Measurements from ENCODE around the gene APBA1.
A peak's percentile ranks its signal among the peaks of the same experiment; 100 is the strongest.

Gene APBA1

GRCh38 chr9:69655065-69655464 lies 17.1 kb downstream of the APBA1 start:
- DNase-seq: no peak

DNA sequence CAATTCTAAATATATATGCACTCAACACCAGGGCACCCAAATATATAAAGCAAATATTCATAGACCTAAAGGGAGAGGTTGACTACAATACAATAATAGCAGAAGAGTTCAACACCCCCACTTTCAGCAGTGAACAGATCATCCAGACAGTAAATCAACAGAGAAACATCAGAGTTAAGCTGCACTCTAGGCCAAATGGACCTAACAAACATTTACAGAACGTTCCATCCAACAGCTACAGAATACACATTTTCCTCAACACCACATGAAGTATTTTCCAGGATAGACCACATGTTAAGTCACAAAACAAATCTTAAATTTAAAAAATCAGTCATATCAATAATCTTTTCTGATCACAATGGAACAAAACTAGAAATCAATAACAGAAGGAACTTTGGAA lies 18.9 kb downstream of the APBA1 start:
- no peak for DNase-seq

- DNase-seq: no peak
These were observed 22.5 kb downstream of the APBA1 start for GRCh38 chr9:69649566-69650250.

DNA sequence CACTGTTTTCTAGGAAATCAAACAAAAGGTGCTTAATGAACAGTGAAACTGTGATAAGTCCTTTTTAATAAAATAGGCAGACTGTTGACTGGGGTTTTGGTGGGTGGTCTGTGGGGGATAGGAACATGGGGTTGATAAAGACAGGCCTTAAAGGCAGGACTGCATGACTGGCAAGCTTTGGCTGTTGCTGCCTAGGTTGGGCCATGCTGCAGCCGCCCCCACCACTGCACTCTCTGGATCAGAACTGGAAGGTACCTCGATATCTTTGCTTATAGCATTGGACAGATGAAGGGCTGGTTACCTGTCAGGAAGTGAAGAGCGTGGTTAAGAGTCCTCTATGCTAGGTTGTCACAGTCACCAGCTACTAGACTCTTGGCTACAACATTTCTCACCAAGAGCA lies 24.4 kb downstream of the APBA1 start:
- no peak for DNase-seq

DNA sequence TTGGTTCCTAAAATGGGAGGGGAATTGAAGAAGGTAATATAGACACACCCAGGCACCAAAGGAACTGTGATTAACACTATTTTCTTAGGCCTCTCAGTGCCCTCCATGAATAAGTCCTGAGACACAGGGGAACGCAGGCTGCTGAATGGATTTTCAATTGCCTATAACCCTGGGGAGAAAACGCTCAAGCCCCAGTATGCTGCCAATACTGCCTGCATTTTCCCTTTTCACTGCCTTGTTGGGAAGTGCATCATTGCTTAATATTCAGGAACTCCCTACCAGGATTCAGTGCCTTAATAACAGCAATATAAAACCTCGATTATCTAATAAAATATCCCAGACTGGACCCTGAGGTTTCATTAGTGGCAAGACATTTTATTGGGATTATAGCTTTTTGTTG lies 25.4 kb downstream of the APBA1 start:
- no peak for DNase-seq

- peak; percentile 27 for DNase-seq
These were observed 26.7 kb downstream of the APBA1 start for GRCh38 chr9:69645488-69645887.

DNA sequence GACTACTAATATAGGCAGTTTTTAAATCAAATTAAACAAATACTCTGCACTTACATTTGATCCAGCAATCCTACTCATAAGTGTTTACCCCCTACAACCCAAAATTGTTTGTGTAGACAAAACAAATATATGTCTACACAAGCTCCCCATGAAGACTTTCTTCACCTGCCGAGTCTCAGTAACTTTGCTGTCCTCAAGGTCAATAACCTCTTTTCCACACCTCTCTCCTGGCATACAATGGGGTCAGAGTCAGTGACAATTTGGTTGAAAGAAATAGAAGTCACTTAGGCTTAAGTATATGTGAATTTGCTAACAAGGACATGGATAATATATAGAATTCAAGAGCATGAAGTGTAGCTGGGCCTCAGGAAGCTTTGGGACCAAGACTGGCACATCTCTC lies 29.1 kb downstream of the APBA1 start:
- no peak for DNase-seq

GRCh38 chr9:69637817-69638200 lies 34.4 kb downstream of the APBA1 start:
- no peak for DNase-seq

DNA sequence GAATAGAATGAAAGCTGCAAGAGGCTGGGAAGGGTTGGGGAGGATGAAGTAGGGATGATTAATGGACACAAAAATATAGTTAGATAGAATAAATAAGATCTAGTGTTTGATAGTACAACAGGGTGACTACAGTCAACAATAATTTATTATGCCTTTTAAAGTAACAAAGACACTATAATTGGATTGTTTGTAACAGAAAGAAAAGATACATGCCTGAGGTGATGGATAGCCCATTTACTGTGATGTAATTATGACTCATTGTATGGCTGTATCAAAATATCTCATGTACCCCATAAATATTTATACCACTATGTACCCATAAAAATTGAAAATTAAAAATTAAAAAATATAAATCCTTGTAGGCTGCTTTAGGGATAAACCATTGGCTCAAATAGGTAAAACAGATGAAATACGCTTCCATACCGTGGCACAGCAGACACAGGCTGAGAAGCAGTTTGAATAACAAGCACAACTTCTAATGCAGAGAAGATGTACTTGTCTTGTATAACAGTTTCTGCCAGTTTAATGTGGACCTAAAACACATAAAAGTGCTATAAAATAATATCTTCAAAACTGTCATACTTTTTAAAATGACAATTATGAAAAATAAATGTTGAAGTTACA lies 34.9 kb downstream of the APBA1 start:
- no peak for DNase-seq

- no peak for DNase-seq
These were observed 38.5 kb downstream of the APBA1 start for GRCh38 chr9:69633716-69634115.

- DNase-seq: no peak
These were observed 39.4 kb downstream of the APBA1 start for GRCh38 chr9:69632768-69633167.

GRCh38 chr9:69627281-69627680 lies 44.9 kb downstream of the APBA1 start:
- no peak for DNase-seq

DNA sequence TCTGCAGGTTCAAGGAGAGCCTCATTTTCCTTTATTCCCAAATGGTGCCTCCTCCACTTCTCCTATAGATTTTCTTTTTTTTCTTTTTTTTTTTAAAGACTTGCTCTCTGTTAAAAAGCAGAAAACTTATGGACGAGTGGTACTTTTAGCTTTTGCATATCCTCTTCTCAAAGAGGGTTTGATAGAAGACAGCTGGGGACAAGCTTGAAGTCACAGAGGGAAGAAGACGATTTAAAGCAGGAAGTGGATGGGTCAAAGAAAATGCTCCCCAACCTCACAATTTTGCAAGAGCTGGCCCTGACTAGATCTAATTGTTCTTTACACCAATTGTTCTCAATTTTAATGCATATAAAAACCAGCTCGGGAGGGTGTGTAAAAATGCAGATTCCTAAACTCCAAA lies 48.9 kb downstream of the APBA1 start:
- DNase-seq: no peak

DNA sequence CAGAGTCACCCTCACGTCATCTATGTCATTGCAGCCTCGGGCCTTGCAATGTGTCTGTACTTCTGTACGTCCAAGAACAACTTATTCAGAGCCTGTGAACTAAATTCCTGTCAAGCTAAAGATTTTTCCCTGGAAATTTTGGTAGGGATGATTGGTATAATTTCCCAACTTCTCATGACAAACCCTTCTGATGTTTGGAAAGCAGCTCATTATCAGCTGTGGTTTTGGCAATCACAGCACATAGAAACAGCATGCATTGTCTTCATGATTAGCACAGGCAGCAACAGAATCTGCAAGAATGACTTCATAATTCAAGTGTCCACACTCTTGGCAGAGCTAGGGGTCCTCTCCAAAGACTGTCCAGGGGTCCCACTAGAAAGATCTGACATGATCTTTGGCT lies 49.5 kb downstream of the APBA1 start:
- DNase-seq: no peak

DNA sequence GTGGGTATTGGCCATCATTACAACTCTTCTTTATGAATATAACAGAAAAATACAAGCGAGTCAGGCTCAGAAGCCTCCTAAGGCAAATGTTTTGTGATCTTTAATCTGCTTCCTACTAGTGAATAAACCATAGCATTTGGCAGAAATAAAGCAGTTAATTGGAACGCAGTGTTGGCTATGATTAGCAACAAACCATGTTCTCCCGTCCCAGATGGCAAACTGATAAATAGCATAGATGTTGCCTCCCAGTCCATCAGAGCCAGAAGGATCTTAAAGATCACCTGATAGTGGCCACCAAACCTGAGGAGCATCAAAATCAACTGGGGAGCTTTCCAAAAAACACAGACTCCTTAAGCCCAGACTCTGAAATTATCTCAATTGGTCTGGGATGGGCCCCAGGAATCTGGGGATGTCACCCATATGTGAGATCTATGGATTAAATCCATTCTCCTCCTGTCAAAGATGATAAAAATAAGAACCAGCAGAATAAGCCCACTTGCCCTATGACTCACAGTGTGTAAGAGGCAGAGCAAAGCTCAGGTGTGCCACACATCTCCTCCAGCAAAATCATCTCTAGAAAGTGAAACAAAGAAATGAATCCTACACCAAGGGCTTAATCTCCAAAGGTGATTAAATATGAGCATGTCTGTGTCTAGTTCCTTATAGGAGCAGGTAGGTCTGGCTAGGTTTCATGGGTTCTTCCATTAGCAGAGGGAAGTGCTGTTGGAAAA lies 50.3 kb downstream of the APBA1 start:
- DNase-seq: no peak

DNA sequence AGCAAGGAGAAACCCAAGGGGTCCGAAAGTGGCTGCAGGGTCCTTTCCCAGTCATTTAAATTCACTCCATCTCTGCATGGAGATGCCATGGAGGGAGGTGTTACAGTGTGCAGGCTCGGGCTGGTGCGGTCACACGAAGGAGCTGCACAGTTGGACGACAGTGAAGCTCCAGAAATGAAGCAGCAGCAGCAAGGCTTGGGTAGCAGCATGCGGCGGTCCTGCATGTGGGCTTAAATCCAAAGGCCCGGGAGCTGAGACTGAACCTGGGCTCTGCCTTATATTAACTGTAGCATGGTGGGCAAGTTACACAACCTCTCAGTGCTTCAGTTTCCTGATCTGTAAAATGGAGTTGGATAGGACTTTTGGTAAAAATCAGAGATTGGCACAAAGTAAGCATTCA lies 51.4 kb downstream of the APBA1 start:
- DNase-seq: no peak

DNA sequence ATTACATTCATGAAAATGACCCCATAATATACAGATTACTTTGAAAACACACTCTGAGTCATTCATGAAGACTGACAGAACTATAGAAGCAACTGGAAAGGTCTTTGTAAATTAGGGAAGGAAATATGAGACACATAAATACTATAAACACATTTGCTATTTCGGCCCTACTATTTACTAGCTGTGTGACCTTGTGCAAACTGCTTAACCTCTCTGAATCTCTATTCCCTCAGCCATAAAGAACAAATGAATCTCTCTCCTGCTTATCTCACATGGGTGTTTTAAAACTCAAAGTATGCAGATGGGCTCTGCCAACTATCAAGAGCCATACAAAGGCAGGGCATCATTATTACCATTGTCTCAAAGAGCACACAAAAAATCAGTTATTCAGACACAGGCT lies 52.9 kb downstream of the APBA1 start:
- no peak for DNase-seq

DNA sequence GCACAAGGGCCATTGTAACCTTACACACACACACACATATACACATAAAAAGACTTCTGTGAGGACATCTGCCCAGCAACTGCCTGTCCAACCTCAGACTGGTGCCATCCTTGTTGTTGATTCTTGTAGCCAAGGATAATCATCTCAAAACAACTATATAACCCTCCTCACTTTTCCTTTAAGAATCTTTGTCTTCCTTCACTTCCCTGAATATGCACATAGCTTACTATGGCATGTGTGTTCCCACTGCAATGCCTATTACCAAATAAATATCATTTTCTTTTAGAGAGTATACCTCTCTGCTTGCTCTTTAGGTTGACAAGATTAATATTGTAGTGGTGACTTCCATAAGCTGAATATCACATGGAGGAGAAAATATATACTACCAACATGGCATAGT lies 55.2 kb downstream of the APBA1 start:
- no peak for DNase-seq

- DNase-seq: no peak
These were observed 56.3 kb downstream of the APBA1 start for GRCh38 chr9:69615880-69616279.

DNA sequence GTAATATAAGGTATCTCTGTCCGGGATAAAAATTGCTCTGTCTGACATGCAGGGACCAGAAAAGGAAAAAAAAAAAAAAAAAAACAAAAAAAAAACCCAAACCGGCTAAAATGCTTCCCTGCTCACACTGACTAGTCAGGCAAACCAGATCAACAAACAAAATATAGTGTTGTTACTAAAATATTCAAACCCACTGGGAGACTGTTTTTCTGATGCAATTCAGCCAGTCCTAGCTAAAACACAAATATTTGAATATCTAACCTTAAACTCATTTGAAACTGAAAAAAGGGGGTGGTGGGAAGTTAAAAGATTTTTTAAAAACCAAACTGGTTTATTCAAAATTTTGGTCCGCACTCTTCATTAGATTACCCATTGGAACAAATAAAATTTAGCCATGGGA lies 61.0 kb downstream of the APBA1 start:
- DNase-seq: no peak

DNA sequence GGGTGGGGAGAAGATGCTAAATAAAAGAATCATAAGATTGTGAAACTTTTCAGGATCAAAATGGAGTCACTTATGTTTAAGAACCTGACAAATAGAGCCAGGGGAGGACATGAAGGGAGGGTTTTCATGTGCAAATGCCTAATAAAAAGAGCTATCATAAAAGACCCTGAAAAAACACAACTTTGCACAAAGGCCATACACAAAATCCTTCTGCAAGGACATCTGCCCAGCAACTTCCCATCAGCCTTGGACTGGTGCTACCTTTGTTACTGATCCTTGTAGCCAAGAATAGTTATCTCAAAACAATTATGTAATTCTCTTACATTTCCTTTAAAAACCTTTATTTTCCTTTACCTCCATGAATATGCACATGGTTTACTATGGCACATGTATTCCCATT lies 63.0 kb downstream of the APBA1 start:
- no peak for DNase-seq

GRCh38 chr9:69606089-69606488 lies 66.1 kb downstream of the APBA1 start:
- DNase-seq: no peak

GRCh38 chr9:69605406-69605805 lies 66.8 kb downstream of the APBA1 start:
- no peak for DNase-seq

- no peak for DNase-seq
These were observed 67.5 kb downstream of the APBA1 start for GRCh38 chr9:69604568-69605219.
